Measurements from ENCODE around the gene TRIM58.

The TRIM58 gene

DNA sequence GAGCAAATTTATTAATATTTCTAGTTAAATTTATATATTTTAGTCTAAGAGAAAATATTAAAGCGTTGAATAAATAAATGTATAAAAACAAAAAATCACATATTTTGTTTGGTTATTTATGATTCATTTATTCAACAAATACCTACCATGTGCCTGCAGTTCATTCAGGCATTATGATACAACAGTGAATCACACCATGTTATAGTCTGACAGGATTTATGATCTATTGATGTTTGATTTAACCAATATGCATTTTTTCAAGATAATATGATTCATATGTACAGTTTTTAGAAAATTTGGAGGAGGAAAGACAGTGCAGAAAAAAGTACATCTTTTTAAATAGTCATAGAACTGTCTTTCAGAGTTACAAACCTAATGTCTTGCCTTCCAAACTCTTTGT, 7.4 kb upstream of the TRIM58 start:
- H3K4me3 ChIP-seq (ENCODE audit: low read depth, low read length), result no peak overlapping the region
- DNase-seq (ENCODE audit: low read depth), result no peak
- TF ChIP-seq, protein P1, sequence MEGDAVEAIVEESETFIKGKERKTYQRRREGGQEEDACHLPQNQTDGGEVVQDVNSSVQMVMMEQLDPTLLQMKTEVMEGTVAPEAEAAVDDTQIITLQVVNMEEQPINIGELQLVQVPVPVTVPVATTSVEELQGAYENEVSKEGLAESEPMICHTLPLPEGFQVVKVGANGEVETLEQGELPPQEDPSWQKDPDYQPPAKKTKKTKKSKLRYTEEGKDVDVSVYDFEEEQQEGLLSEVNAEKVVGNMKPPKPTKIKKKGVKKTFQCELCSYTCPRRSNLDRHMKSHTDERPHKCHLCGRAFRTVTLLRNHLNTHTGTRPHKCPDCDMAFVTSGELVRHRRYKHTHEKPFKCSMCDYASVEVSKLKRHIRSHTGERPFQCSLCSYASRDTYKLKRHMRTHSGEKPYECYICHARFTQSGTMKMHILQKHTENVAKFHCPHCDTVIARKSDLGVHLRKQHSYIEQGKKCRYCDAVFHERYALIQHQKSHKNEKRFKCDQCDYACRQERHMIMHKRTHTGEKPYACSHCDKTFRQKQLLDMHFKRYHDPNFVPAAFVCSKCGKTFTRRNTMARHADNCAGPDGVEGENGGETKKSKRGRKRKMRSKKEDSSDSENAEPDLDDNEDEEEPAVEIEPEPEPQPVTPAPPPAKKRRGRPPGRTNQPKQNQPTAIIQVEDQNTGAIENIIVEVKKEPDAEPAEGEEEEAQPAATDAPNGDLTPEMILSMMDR (conservative IDR thresholded peaks at IDR 0.05; ENCODE audit: low read depth, low read length), result no peak

DNA sequence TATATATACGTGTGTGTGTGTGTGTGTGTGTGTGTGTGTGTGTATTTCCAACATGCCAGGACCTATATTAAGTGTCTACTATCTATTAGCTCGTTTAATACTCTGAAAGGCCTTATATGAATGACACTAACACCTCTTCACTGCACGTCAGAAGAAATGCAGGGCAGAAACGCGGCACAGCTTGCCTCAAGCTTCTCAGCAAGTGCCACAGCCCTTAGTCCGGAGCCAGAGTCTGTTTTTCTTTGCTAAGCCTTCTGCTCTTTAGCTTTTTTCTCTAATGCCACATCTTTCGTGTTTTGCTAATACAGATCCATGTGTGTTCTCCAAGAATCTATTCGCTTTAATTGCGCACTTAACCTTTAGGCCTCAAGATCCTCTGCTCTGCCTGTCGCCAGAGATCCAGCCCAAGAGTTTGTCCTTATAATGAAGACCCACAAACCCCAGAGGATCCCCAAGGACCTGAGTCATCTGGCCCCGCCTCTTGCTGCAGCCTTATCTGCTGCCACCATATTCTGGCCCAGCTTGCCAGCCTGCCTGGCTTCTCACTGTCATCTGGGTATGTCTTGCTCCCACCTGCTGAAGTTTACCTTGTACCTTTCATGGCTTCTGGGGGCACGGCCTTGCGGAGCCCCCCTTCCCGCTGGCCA, 2.0 kb upstream of the TRIM58 start:
- TF ChIP-seq, protein P1 (conservative IDR thresholded peaks at IDR 0.05; ENCODE audit: low read depth, low read length), result no peak
- DNase-seq (ENCODE audit: low read depth), result no peak
- H3K4me3 ChIP-seq (ENCODE audit: low read depth, low read length), result no peak overlapping the region

DNA sequence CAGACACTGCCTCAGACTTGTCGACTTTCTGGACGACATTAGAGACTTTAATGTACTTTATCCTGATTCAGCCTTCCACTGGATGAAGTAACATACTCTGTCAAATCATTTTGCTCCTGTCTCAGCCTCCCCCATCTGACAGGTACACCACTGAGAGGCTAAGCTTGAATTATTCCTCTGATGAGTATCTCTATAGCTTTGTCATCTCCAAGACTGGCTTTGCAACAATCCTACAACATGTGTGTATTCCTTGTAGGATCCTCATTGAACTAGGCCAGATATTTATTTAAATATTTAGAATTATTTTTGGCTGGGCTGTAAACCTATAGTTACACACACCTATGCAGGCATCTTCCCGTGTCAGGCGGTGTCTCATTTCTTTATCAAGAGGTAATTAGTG, 1.1 kb upstream of the TRIM58 start:
- DNase-seq (ENCODE audit: low read depth), result no peak
- TF ChIP-seq, protein P1 (conservative IDR thresholded peaks at IDR 0.05; ENCODE audit: low read depth, low read length), result no peak
- H3K4me3 ChIP-seq (ENCODE audit: low read depth, low read length), result no peak overlapping the region

DNA sequence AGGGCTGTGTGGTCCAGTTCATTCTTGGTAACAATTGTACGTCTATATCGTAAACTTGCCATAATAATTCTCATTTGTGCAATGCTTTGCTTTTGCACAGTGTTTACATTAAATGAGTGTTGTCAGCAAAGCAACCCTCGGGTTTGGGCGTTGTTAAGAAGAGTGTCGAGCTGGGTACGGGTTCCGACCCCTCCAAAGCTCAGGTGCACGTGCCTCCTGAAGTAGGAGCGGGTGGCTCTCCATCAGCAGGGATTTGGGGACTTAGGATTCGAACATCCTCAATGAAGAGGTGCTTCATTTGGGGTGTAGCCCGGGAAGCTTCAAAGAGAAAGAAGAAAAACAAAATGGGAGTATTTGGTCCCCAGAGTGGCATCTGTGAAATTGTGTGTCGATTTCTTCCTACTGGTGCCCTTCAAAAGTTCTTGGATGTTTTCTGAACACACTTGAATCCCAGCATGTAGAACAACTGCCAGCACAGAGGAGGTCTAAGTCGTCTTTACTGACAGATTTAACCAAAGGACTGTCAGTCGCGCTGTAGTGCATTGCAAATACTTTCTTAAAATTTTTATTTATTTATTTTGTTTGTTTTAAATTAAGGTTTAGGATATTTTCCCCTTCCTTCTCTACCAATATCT, 1.1 kb downstream of the TRIM58 start:
- H3K4me3 ChIP-seq (ENCODE audit: low read depth, low read length), result no peak overlapping the region
- no peak for DNase-seq (ENCODE audit: low read depth)
- TF ChIP-seq, protein P1 (conservative IDR thresholded peaks at IDR 0.05; ENCODE audit: low read depth, low read length), result no peak

DNA sequence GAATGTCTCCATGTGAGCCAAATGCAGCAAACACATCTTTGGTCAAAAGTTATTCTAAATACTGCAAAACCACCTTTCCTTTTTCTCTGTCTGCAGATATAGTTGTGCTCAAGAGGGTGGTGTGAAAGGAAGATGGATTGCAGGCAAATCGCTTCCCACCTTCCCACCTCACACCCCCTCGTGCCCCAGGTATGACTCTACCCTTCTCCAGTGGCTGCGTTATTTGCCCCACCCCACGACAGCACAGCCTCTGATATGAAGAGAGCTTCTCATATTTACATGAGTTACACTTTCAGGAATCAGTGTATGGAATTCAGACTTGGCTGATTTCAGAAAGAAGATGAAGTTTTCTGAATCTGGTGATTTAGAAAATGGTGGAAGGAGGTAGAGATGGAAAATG, 5.8 kb downstream of the TRIM58 start:
- no peak for DNase-seq (ENCODE audit: low read depth)
- TF ChIP-seq, protein P1 (conservative IDR thresholded peaks at IDR 0.05; ENCODE audit: low read depth, low read length), result no peak
- H3K4me3 ChIP-seq (ENCODE audit: low read depth, low read length), result no peak overlapping the region

DNA sequence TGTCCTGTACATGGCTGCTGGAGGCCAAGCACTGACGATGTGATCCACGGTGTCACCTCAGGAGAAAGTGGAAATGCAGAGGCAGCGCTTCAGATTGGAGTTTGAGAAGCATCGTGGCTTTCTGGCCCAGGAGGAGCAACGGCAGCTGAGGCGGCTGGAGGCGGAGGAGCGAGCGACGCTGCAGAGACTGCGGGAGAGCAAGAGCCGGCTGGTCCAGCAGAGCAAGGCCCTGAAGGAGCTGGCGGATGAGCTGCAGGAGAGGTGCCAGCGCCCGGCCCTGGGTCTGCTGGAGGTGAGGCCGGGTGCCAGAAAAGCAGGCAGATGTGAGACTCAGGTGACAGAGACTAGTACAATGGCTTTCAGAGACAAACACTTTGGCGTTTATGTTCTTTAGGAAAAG, 7.7 kb downstream of the TRIM58 start:
- no peak overlapping the region for H3K4me3 ChIP-seq (ENCODE audit: low read depth, low read length)
- DNase-seq (ENCODE audit: low read depth), result no peak
- TF ChIP-seq, protein P1 (conservative IDR thresholded peaks at IDR 0.05; ENCODE audit: low read depth, low read length), result no peak

DNA sequence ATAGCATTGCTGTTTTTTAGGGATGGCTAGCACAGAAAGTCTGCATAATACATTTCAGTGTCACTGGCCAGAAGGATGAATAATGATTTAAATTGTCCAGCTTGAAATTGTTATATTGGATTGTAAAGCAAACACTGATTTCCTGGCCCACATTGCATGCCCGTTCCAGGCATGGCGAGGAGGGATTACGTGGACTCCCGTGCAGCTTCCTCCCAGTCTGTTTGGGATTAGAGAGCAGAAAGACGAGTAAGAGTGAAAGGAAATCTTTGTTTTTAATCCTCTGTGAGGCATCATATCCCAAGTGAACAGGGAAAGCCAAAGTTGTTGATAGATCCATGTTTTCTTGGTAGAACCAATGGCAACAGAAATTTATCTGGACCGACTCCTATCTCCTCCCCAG, 8.4 kb downstream of the TRIM58 start:
- DNase-seq (ENCODE audit: low read depth), result no peak
- TF ChIP-seq, protein P1 (conservative IDR thresholded peaks at IDR 0.05; ENCODE audit: low read depth, low read length), result no peak
- no peak overlapping the region for H3K4me3 ChIP-seq (ENCODE audit: low read depth, low read length)

Data from choroid plexus epithelial cell (primary cell).